Endothelial cell of umbilical vein (primary cell): ENCODE data around the gene DOC2B. TPM values are rescaled to one million over a fixed set of nuclear protein-coding genes. Genes with fewer than 3 reads are reported as not detected.

ENCODE experiments used
- BruUV-seq: library from RNA; stranded (reverse); fragments of 400-500 nt; replicated peaks from 2 replicates; lab custom pipeline; 2021; lab: Mats Ljungman, UMichigan
- CTCF ChIA-PET: fragments of 300-600, 350-600 bp; sonication (Branson Sonifier 250); formaldehyde crosslinking; loops from one replicate; lab custom pipeline; 2021; ENCODE audit warnings: antibody characterized with exemption, inconsistent platforms; lab: Charles Lee
- POLR2A ChIA-PET: fragments of 300-600, 350-600 bp; sonication (Branson Sonifier 250); formaldehyde crosslinking; loops from one replicate; lab custom pipeline; 2021; ENCODE audit warnings: antibody characterized with exemption, inconsistent platforms; lab: Charles Lee
- DNase-seq: peaks from one replicate; pipeline ENCODE4 v3.0.0-alpha.2; 2011; ENCODE audit warnings: low read depth, low spot score
- FAIRE-seq: peaks from 2 replicates; lab custom pipeline; 2011; peaks lifted over from hg19 to GRCh38; lab: Jason Lieb, UNC
- H2AFZ ChIP-seq: 2 replicates; pipeline ENCODE4 v1.6.0; 2012; ENCODE audit warnings: low read depth, low read length, control low read depth, inconsistent platforms
- H3K27ac ChIP-seq: 2 replicates; pipeline ENCODE4 v1.5.1; 2011; ENCODE audit warnings: low read depth, mild to moderate bottlenecking, control low read depth, low read length, moderate library complexity; ENCODE audit not compliant: insufficient read depth
- H3K27me3 ChIP-seq, 2 experiments: 2 replicates each; pipeline versions ENCODE4 v1.6.0 to v1.6.1; 2011; ENCODE audit warnings: low read length in 2 of 2, mixed read lengths in 1 of 2; ENCODE audit not compliant: control insufficient read depth in 2 of 2, insufficient read depth in 2 of 2
- H3K36me3 ChIP-seq, 2 experiments: 2 replicates in 1 of 2; 3 replicates in 1 of 2; pipeline ENCODE4 v1.5.1; 2011; ENCODE audit warnings: low read length in 2 of 2, mild to moderate bottlenecking in 1 of 2, moderate library complexity in 1 of 2; ENCODE audit not compliant: control insufficient read depth in 2 of 2, insufficient read depth in 2 of 2; ENCODE audit errors: extremely low read depth in 1 of 2
- H3K4me1 ChIP-seq: 3 replicates; pipeline ENCODE4 v1.5.1; 2011; ENCODE audit warnings: mild to moderate bottlenecking, low read length; ENCODE audit not compliant: control insufficient read depth, insufficient read depth; ENCODE audit errors: extremely low read depth
- H3K4me2 ChIP-seq: 2 replicates; pipeline ENCODE4 v1.6.1; 2011; ENCODE audit warnings: low read length, control low read depth, mixed read lengths; ENCODE audit not compliant: insufficient read depth
- H3K4me3 ChIP-seq, 3 experiments: fragments of 200-600 bp in 1 of 3; sonication (generic), shearing (Covaris generic) in 1 of 3; replicated peaks in 1 of 3; 2 replicates each; pipeline ENCODE4 v1.5.1; 2011 to 2016; ENCODE audit warnings: control low read depth in 3 of 3, low read length in 3 of 3, mild to moderate bottlenecking in 2 of 3, inconsistent platforms in 1 of 3, low read depth in 1 of 3, moderate library complexity in 1 of 3; ENCODE audit not compliant: insufficient read depth in 1 of 3
- H3K79me2 ChIP-seq: 2 replicates; pipeline ENCODE4 v1.6.0; 2012; ENCODE audit warnings: low read length, inconsistent platforms; ENCODE audit not compliant: control insufficient read depth, insufficient read depth
- H3K9ac ChIP-seq: replicated peaks from 2 replicates; pipeline ENCODE3; 2011; ENCODE audit warnings: low read length, control low read depth; ENCODE audit not compliant: insufficient read depth; ENCODE audit errors: extremely low read depth
- H3K9me1 ChIP-seq: replicated peaks from 3 replicates; pipeline ENCODE4 v1.6.0; 2011; ENCODE audit warnings: mild to moderate bottlenecking, low read length; ENCODE audit not compliant: control insufficient read depth, insufficient read depth; ENCODE audit errors: extremely low read depth
- H3K9me3 ChIP-seq: replicated peaks from 2 replicates; pipeline ENCODE4 v1.5.1; 2012; ENCODE audit warnings: low read length, inconsistent platforms; ENCODE audit not compliant: control insufficient read depth, insufficient read depth
- H4K20me1 ChIP-seq: replicated peaks from 2 replicates; pipeline ENCODE3; 2011; ENCODE audit warnings: mild to moderate bottlenecking, low read length; ENCODE audit not compliant: control insufficient read depth, insufficient read depth; ENCODE audit errors: extremely low read depth
- EZH2 ChIP-seq: IDR thresholded peaks from 2 replicates; pipeline ENCODE4 v1.6.1; 2012; ENCODE audit warnings: borderline replicate concordance, low read depth, mild to moderate bottlenecking, moderate library complexity, low read length, inconsistent platforms; ENCODE audit not compliant: severe bottlenecking
- FOS ChIP-seq: IDR thresholded peaks from 2 replicates; pipeline ENCODE4 v1.6.1; 2011; ENCODE audit warnings: mild to moderate bottlenecking, low read length, moderate library complexity, borderline replicate concordance; ENCODE audit not compliant: insufficient read depth
- GATA2 ChIP-seq: IDR thresholded peaks from 2 replicates; pipeline ENCODE4 v1.7.0; 2011; ENCODE audit warnings: low read depth, mild to moderate bottlenecking, moderate library complexity, mixed read lengths, low read length; ENCODE audit not compliant: insufficient read length, insufficient read depth
- JUN ChIP-seq: IDR thresholded peaks from 2 replicates; pipeline ENCODE4 v1.6.1; 2011; ENCODE audit warnings: borderline replicate concordance, low read depth; ENCODE audit not compliant: insufficient read length, insufficient read depth
- MYC ChIP-seq: IDR thresholded peaks from one replicate; pipeline ENCODE4 v1.6.1; 2011; ENCODE audit warnings: mild to moderate bottlenecking, low read depth, low read length
- POLR2A ChIP-seq: IDR thresholded peaks from 2 replicates; pipeline ENCODE4 v1.6.1; 2012; ENCODE audit warnings: low read depth, mild to moderate bottlenecking, control low read depth, low read length
- POLR2AphosphoS5 ChIP-seq: IDR thresholded peaks from 2 replicates; pipeline ENCODE4 v1.6.1; 2012; ENCODE audit warnings: low read depth, mild to moderate bottlenecking, control low read depth, low read length, moderate library complexity; ENCODE audit not compliant: insufficient read depth
- dilution Hi-C: fragments of 300-500 bp; cut with MboI; formaldehyde crosslinking; loops from one replicate; pipeline ENCODE4 v1.15.0; 2019; ENCODE audit warnings: low sequenced_read_pairs; ENCODE audit not compliant: extremely low pct_ligation_motif_present
- intact Hi-C: fragments of 100-400 bp; cut with micrococcal nuclease; formaldehyde crosslinking; loops from one replicate; pipeline ENCODE4 v1.10.0; 2022
- polyA plus RNA-seq, 4 experiments: library from polyadenylated mRNA; depleted of rRNA in 3 of 4; stranded (reverse) in 3 of 4; unstranded in 1 of 4; fragments of >200 nt; gene quantifications; 2 replicates each; pipeline versions ENCODE4 v1.2.1 to v1.2.3, GENCODE V29; 2011 to 2012; ENCODE audit warnings: missing spikeins in 1 of 4
- total RNA-seq: library from RNA; stranded (reverse); gene quantifications from 2 replicates; pipeline ENCODE4 v1.2.3, GENCODE V29; 2021
- TF ChIP-seq, protein P1 (sequence below): IDR thresholded peaks from 2 replicates; pipeline ENCODE4 v1.6.1; 2011; ENCODE audit not compliant: insufficient read depth, insufficient read length
- TF ChIP-seq, protein P2 (sequence below), 2 donors: IDR thresholded peaks; 1 replicate in 1 of 2; 2 replicates in 1 of 2; pipeline ENCODE4 v1.5.1; 2011; ENCODE audit warnings: low read length in 2 of 2, mild to moderate bottlenecking in 2 of 2, moderate library complexity in 2 of 2, control low read depth in 1 of 2, inconsistent platforms in 1 of 2, low read depth in 1 of 2; ENCODE audit not compliant: insufficient read depth in 1 of 2; ENCODE audit errors: extremely low read depth in 1 of 2

Gene DOC2B
- total and polyA plus RNA-seq, 2 donors (not counting 3 experiments of a cell fraction or from before 2014, with no cell fraction given): 0.10 to 0.22 TPM

DNA sequence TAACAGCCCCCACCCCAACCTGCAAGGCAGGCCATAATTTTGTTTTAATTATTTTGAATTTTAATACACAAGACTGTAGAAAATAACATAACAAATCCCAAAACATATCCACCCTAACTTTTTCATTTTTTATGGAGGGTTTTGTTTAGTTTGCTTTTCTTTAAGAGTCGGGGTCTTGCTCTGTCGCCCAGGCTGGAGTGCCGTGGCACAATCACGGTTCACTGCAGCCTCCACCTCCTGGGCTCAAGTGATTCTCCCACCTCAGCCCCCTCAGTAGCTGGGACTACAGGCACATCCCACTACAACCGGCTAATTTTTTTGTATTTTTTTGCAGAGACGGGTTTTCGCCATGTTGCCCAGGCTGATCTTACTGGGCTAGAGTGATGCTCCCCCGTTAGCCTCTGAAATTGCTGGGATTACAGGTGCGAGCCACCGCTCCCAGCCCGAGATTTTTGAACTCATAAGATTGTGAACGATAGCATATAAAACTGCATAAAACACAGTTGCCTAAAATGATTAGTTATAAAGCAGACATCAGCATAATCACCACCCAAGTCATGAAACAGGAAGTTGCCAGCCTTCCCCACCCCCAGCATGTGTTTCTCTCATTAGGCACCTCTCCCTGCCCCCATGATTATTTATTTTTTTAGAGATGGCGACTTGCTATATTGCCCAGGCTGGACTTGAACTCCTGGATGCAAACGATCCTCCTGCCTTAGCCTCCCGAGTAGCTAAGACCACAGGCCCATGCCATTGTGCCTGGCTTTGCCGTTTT lies 13.6 kb upstream of the DOC2B start:
- no peaks in the 10 kb centered on the region for H3K79me2 ChIP-seq
- H2AFZ ChIP-seq: no peak overlapping the region
- H4K20me1 ChIP-seq: no peaks in the 10 kb centered on the region
- intact Hi-C loops (no loop called here), dilution Hi-C loops (no loop called here)
- POLR2A ChIA-PET: no interaction called here
- TF ChIP-seq MYC (no peak), POLR2A (no peak), JUN (no peak), GATA2 (no peak), FOS (no peak), POLR2AphosphoS5 (no peak), EZH2 (no peak)
- TF ChIP-seq, protein P1, sequence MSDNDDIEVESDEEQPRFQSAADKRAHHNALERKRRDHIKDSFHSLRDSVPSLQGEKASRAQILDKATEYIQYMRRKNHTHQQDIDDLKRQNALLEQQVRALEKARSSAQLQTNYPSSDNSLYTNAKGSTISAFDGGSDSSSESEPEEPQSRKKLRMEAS: no peak
- TF ChIP-seq, protein P2, sequence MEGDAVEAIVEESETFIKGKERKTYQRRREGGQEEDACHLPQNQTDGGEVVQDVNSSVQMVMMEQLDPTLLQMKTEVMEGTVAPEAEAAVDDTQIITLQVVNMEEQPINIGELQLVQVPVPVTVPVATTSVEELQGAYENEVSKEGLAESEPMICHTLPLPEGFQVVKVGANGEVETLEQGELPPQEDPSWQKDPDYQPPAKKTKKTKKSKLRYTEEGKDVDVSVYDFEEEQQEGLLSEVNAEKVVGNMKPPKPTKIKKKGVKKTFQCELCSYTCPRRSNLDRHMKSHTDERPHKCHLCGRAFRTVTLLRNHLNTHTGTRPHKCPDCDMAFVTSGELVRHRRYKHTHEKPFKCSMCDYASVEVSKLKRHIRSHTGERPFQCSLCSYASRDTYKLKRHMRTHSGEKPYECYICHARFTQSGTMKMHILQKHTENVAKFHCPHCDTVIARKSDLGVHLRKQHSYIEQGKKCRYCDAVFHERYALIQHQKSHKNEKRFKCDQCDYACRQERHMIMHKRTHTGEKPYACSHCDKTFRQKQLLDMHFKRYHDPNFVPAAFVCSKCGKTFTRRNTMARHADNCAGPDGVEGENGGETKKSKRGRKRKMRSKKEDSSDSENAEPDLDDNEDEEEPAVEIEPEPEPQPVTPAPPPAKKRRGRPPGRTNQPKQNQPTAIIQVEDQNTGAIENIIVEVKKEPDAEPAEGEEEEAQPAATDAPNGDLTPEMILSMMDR (IDR thresholded peaks at IDR 0.05; ENCODE audit: extremely low read depth in 1 of 2, insufficient read depth in 1 of 2, low read depth in 1 of 2, low read length in 2 of 2): no peak
- H3K36me3 ChIP-seq: no peaks in the 10 kb centered on the region
- no TSS peak for BruUV-seq
- no peak for DNase-seq
- H3K27me3 ChIP-seq: no peaks in the 10 kb centered on the region
- FAIRE-seq: no peak
- H3K4me2 ChIP-seq: no peak overlapping the region
- no peak overlapping the region for H3K9ac ChIP-seq
- H3K4me1 ChIP-seq: peaks cover 10% of the 10 kb centered on the region
- no peak overlapping the region for H3K4me3 ChIP-seq
- H3K9me3 ChIP-seq: no peaks in the 10 kb centered on the region
- H3K9me1 ChIP-seq: no peaks in the 10 kb centered on the region
- CTCF ChIA-PET: no interaction called here
- H3K27ac ChIP-seq: no peak overlapping the region
